ENCODE measurements around the gene CACNA2D4. TPM values are rescaled to one million over a fixed set of nuclear protein-coding genes. Genes with fewer than 3 reads are reported as not detected.

The CACNA2D4 gene
- total and polyA plus RNA-seq, 2 donors (not counting 3 experiments of a cell fraction or from before 2014, with no cell fraction given): 0.58 to 0.73 TPM

DNA sequence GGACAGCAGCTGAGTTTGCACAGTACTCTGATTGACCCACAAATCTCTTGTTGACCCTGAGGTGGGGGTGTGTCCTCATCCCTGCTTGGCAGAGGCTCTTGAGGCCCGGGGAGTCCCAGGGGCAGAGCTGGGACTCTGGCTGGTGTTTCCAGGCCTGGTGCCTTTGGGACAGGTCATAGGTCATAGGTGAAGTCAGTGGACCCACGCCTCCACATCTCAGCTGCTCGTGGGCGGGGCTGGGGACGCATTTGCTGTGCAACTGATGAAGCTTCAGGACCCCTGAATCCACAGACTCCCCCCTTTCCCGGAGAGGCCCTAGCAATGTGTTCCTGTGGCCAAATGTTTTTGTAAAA, 408 bp upstream of the CACNA2D4 start:
- CTCF ChIA-PET: interaction anchor here (1.2 kb wide), 1 partner anchor 21 kb away, joined by 4 read pairs; no protein-coding TSS in a partner anchor
- no peak for FAIRE-seq

More for the DNA sequence above, 408 bp upstream of the CACNA2D4 start:
- DNase-seq (ENCODE audit: low read depth, low spot score): no peak
- no peaks in the 10 kb centered on the region for H3K79me2 ChIP-seq (ENCODE audit: control insufficient read depth, insufficient read depth, low read length)
- POLR2A ChIA-PET: no interaction called here
- no peaks in the 10 kb centered on the region for H3K9me3 ChIP-seq (replicated peaks; ENCODE audit: control insufficient read depth, insufficient read depth, low read length)
- no peak overlapping the region for H3K4me2 ChIP-seq (ENCODE audit: insufficient read depth, low read length)
- H3K27me3 ChIP-seq (ENCODE audit: control insufficient read depth in 2 of 2, insufficient read depth in 2 of 2, low read length in 2 of 2): peaks cover 1 to 3% of the 10 kb centered on the region in 2 experiments
- H2AFZ ChIP-seq (ENCODE audit: low read depth, low read length): no peak overlapping the region
- H4K20me1 ChIP-seq (replicated peaks; ENCODE audit: control insufficient read depth, extremely low read depth, insufficient read depth, low read length): no peaks in the 10 kb centered on the region
- TF ChIP-seq MAX (IDR thresholded peaks at IDR 0.05; ENCODE audit: insufficient read depth, insufficient read length) (no peak), POLR2A (IDR thresholded peaks at IDR 0.05; ENCODE audit: low read depth, low read length) (no peak), MYC (IDR thresholded peaks at IDR 0.05; ENCODE audit: low read depth, low read length) (no peak), JUN (IDR thresholded peaks at IDR 0.05; ENCODE audit: borderline replicate concordance, insufficient read depth, insufficient read length, low read depth) (no peak), EZH2 (IDR thresholded peaks at IDR 0.05; ENCODE audit: borderline replicate concordance, low read depth, low read length, severe bottlenecking) (no peak), GATA2 (IDR thresholded peaks at IDR 0.05; ENCODE audit: insufficient read depth, insufficient read length, low read depth, low read length) (no peak), POLR2AphosphoS5 (IDR thresholded peaks at IDR 0.05; ENCODE audit: insufficient read depth, low read depth, low read length) (no peak), FOS (IDR thresholded peaks at IDR 0.05; ENCODE audit: borderline replicate concordance, insufficient read depth, low read length) (no peak)
- TF ChIP-seq, protein P1, sequence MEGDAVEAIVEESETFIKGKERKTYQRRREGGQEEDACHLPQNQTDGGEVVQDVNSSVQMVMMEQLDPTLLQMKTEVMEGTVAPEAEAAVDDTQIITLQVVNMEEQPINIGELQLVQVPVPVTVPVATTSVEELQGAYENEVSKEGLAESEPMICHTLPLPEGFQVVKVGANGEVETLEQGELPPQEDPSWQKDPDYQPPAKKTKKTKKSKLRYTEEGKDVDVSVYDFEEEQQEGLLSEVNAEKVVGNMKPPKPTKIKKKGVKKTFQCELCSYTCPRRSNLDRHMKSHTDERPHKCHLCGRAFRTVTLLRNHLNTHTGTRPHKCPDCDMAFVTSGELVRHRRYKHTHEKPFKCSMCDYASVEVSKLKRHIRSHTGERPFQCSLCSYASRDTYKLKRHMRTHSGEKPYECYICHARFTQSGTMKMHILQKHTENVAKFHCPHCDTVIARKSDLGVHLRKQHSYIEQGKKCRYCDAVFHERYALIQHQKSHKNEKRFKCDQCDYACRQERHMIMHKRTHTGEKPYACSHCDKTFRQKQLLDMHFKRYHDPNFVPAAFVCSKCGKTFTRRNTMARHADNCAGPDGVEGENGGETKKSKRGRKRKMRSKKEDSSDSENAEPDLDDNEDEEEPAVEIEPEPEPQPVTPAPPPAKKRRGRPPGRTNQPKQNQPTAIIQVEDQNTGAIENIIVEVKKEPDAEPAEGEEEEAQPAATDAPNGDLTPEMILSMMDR (IDR thresholded peaks at IDR 0.05; ENCODE audit: extremely low read depth in 1 of 2, insufficient read depth in 1 of 2, low read depth in 1 of 2, low read length in 2 of 2): no peak
- BruUV-seq (replicated peaks): no TSS peak
- H3K36me3 ChIP-seq (ENCODE audit: control insufficient read depth in 2 of 2, extremely low read depth in 1 of 2, insufficient read depth in 2 of 2, low read length in 2 of 2): no peaks in the 10 kb centered on the region
- no peaks in the 10 kb centered on the region for H3K4me1 ChIP-seq (ENCODE audit: control insufficient read depth, extremely low read depth, insufficient read depth, low read length)
- no peaks in the 10 kb centered on the region for H3K9me1 ChIP-seq (replicated peaks; ENCODE audit: control insufficient read depth, extremely low read depth, insufficient read depth, low read length)
- no peak overlapping the region for H3K27ac ChIP-seq (ENCODE audit: insufficient read depth, low read depth, low read length)
- dilution Hi-C loops (cut with MboI; ENCODE audit: extremely low pct_ligation_motif_present, low sequenced_read_pairs) (no loop called here), intact Hi-C loops (cut with micrococcal nuclease) (no loop called here)
- no peak overlapping the region for H3K9ac ChIP-seq (replicated peaks; ENCODE audit: extremely low read depth, insufficient read depth, low read length)
- H3K4me3 ChIP-seq (replicated peaks in 1 of 3; ENCODE audit: insufficient read depth in 1 of 3, low read depth in 1 of 3, low read length in 3 of 3): no peak overlapping the region

Data from endothelial cell of umbilical vein (primary cell).